NCI-H2171 (cell line): ENCODE results near the gene GIMAP8.
"Not testable (repeated sequence)": the region's sequence is repeated elsewhere in the genome, so short reads cannot be mapped to it uniquely, and the experiment has no call there.

Experiments
- DNase-seq: peaks from one replicate; lab custom pipeline; 2025; lab: John Stamatoyannopoulos, UW

Gene GIMAP8

DNA sequence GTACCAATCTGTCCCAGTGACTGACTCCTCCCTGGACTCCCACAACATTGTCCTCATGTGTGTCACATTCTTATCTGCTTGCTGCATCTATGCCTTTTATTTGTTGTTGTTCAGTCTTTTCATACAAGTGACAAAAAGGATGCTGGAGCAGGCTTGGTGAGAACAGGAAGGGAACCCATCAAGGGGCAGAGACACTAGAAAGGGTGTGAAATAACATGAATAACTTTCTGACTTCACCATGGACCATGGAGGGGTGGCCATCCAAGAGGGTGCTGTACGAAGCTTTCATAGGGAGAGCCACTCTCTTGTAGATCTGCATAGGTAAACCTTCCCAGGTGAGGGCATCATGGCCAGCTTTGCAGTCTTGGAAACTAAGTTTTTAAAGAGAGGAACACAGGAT lies 14.5 kb downstream of the GIMAP8 start:
- DNase-seq: no peak

DNA sequence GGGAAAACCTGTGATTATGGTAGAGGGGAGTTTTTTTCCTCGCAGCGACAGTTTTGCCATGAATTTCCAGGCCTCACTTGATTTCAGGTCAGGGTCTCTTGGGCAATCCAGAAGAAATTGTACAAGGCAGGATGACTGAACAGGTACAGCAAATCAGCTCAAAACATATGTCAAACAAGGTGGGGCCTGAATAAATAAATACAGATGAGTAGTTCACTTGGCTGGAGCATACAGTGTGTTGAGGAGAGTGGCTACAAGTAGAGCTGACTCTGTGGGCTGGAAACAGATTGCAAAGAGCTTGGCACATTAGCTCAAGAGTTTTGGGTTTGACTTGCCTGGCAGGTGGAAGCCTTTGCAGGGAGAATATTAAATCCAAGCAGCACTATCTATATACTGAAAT lies 15.0 kb downstream of the GIMAP8 start:
- no peak for DNase-seq

DNA sequence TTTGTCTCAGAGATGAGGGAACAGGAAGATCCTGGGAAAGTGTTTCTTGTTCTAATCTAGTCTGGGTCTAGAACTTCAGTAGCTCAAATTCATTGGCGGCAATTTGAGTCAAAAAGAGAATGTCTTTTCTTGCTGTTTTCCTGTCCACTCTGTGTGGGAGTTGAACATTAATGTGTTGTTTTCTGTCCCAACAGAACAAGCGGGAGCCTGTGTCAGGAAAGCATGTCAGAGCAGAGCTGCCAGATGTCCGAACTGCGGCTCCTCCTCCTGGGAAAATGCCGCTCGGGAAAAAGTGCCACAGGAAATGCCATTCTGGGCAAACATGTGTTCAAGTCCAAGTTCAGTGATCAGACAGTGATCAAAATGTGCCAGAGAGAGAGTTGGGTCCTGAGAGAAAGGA lies 16.0 kb downstream of the GIMAP8 start:
- no peak for DNase-seq

GRCh38 chr7:150468241-150468640 lies 17.8 kb downstream of the GIMAP8 start:
- DNase-seq: no peak

- no peak for DNase-seq
Observed at GRCh38 chr7:150471886-150472285, 21.5 kb downstream of the GIMAP8 start.

DNA sequence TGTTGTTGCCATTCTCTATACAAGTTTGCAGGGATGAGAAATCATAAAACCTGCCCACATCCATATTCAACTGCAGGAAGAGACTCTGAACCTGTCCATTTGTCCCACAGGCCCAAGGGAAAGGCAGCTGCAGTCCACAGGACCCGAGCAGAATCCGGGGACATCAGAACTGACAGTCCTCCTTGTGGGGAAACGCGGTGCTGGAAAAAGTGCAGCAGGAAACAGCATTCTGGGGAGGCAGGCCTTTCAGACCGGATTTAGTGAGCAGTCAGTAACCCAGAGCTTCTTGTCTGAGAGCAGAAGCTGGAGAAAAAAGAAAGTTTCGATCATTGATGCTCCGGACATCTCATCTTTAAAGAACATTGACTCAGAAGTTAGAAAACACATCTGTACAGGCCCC lies 23.5 kb downstream of the GIMAP8 start:
- DNase-seq: no peak

GRCh38 chr7:150476285-150476684 lies 25.9 kb downstream of the GIMAP8 start:
- no peak for DNase-seq

DNA sequence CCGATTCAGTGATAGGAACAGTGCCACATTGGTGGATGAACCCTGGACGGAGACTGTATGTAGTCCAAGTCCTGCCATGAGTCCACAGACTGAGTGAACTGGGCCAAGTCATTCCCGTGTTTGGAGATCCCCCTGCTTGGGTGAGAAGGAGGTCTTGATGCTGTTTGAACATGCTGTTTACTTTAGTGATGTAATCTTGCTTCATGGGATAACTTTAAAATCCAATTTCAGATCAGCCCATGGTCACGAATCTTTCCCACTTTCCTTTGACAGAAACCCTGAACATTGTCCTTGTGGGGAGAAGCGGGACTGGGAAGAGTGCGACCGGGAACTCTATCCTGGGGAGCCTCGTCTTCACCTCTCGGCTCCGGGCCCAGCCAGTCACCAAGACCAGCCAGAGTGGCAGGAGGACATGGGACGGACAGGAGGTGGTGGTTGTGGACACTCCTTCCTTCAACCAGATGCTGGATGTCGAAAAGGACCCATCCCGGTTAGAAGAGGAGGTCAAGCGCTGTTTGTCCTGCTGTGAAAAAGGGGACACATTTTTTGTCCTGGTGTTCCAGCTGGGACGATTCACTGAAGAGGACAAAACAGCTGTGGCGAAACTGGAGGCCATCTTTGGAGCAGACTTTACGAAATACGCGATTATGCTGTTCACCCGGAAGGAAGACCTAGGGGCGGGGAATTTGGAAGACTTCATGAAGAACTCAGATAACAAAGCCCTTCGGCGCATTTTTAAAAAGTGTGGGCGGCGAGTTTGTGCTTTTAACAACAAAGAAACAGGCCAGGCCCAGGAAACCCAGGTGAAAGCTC lies 26.6 kb downstream of the GIMAP8 start:
- DNase-seq: no peak

DNA sequence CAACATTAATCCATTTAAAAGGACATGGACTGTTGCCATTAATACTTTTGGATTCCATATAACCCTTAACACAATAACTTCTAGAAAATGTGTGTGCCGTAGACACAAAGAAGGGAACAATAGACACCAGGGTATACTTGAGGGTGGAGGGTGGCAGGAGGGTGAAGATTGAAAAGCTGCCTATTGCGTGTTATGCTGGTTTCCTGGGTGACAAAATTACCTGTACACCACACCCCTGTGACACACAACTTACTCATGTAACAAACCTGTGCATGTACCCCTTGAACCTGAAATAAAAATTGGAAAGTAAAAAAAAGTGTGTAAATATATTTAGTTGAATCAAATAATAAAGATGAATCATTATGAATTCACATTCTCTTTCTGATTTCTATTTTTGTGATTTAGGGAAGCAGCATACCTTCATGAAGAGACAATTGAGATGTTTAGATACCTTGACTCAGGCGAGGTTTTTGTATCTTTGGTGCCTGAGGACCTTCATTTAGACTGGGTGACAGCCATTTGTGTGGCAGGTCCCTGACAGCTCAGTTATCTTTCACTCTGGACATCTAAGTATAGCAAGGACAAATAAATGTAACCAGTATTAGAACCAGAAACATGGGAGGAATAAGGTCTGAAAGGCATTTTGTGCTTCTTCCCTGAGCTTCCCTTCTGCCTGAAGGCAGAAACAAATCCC lies 28.7 kb downstream of the GIMAP8 start:
- DNase-seq: no peak

DNA sequence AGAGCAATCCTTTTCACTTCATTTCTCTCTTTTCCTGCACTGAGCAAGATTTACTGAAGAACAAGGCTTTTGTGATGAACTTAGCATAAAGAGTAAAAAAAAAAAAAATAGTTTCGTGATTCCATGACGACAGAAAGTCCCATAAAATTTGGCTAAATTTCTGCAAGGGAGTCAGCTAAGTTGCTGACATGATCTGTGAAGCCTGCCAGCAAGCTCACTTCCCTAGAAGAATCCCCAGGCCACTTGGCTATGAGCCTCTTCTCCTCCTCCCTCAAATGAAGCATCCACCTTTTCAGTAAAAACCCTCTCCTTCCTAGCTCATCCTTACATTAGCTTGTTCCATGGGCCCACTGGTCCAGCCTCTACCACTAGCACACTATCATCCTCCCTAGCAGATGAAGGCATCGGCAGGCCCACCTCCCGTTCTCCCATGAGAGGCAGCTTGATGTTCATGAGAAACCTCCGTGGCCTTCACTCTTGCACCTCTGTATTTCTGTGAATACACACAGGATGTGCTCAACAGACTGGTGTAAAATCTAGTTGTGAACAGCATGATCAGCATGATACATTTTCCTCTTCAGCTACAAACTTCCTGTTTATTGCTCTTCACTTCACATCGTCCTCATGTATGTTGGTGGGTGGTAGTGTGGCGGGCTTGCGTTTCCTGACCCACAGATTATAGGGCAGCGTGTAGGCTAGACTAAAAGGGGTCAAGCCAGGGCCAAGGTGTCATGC lies 30.9 kb downstream of the GIMAP8 start:
- no peak for DNase-seq

DNA sequence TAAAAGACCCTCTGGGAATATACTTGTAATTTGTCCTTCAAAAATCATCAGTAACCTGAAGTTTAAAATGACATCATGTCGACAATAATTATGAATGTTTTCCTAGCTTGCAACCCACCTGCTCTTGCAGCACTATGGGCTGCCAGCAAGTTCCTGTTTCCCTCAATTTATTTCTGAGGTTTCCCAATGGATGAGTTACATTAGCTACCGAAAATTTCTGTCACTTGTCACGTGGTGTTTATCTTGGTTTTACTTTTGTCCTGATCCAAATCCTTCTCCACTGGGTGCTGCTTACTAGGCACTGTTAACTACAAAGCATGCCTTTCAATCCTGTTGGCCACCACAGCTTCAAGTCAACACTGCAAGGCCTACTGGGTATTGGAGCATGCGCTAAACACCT lies 31.5 kb downstream of the GIMAP8 start:
- no peak for DNase-seq

DNA sequence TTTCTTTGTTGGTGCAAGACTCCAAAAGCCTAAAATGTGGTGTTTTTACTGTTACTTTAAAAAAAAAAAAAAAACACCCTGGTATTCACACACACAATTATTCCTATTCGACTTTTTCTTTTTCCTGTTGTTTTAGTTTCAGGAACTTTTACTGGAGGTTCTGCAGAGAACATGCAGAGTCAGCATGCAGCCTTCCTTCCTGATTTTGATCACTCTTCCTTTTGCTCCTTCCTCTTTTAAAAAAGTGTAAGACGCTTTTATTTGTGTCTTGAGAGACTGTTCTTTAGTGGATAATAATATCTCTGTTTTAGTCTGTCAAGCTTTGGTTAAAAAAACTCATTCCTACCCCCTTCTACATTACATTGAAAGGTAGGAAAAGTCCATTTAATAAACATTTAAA lies 33.1 kb downstream of the GIMAP8 start:
- not testable (repeated sequence) for DNase-seq

- not testable (repeated sequence) for DNase-seq
Observed at GRCh38 chr7:150484071-150484470, 33.6 kb downstream of the GIMAP8 start.

- DNase-seq: no peak
Observed at GRCh38 chr7:150487625-150488024, 37.2 kb downstream of the GIMAP8 start.

DNA sequence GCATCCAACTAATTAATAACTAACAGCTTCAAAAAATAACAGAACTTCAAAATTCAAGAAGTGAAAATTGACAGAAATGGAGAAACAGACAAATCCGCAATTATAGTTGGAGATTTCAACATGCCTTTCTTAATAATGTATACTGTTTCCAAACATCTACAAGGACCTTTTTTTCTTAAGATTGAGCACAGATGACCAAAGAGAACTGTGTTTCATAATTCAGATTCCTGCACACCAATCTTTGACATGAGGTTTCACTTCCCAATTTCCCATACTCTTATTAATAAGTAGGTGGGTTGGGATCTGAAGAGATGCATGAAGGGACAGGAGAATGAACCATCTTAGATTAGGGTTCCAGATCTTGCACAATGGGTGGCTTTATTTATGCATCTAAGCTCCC lies 39.4 kb downstream of the GIMAP8 start:
- no peak for DNase-seq

GRCh38 chr7:150493442-150493841 lies 43.0 kb downstream of the GIMAP8 start:
- DNase-seq: not testable (repeated sequence)

DNA sequence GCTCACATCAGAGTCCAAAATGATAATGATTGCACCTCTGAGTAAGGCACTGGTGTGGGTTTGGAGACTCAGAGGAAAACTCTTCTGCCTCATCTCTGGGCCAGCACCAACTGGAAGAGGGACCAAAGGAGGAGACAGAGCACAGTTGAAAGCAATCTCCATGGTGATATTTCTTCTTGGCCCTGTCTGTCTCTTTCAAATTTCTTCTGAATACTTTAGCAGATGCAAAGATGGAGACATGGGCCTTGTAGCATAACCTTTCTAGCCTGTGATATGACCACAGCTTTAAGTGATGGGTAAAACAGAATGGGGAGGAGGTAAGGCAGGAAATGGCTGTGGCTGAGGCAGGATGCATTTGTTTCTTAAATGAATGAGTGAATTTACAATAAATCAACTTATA lies 52.1 kb downstream of the GIMAP8 start:
- DNase-seq: no peak

DNA sequence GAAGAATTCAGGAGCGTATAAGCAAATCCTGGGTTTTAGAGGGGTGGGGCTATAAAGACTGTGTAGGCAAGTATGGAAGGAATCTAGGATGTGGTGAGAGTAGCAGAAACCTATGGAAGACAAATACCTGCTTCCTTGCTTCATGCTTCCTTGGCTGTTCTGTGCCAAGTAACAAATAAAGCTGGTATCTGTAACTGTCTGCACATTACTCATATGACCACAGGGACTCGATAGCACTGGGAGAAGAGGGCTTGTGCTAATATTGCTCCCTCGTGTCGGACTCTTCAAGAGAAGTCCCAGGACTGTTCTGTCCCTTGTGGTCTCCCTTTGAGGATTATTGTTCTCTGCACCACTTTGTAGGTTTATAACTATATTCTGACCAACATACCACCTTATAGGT lies 52.7 kb downstream of the GIMAP8 start:
- DNase-seq: no peak

DNA sequence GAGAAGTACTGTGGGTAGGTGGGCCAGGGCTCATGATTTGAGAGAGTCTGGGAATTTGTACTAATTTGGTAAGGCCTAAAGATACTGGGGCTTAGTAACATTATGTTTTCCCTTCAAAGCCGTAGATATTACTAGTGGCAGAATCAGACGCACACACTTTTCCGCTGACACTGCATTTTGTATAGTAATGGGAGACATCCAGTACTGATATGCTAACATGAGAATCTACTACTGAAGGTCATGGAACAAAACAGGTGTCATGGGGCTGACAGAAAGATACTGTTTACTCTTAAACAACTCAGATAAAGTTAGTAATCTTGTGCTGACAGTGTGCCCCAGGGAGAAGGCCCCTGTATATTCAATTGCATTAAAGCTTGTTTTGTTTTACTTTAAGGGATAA lies 53.2 kb downstream of the GIMAP8 start:
- no peak for DNase-seq

DNA sequence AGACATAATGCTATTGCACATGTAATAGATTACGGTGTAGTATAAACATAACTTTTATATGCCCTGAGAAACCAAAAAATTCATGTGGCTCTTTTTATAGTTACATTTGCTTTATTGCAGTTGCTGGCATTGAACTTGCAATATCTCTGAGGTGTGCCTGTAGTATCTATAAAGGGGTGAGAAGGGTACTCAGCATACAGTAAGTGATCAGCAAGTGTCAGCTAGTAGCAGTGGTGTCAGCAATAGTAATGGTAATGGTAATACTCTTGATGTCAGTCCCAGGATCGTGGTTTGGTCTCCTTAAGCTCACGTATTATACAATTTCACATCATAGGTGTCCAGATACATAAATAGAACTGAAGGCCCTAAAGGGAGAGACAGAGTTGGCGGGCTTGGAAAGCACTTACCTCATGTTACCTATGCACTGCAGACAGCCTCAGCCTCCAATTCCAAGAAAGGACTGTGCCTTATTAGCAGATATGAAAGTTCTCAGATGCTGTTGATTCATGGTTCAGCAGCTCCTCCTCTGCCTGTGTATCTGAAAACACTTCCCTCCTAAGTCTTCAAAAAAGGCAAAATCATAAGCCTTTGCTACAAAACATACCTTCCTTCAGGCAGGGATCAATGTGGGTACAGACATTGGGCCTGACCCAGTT lies 57.6 kb downstream of the GIMAP8 start:
- no peak for DNase-seq

DNA sequence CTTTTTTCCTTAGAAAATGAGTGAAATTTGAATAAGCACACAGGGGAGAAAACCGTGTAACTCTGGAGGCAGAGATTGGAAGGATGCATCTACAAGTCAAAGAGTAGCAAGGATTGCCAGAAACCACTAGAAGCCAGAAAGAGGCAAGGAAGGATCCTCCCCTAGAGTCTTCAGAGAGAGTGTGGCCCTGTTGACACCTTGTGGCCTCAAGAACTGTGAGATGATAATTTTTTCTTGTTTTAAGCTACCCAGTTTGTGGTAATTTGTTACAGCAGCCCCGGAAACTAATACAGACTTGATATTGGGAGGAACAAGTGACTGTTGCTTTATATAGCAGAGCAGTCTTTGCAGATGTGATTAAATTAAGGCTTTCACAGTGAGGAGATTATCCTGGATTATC lies 60.6 kb downstream of the GIMAP8 start:
- no peak for DNase-seq

GRCh38 chr7:150513758-150514157 lies 63.3 kb downstream of the GIMAP8 start:
- no peak for DNase-seq
